Thymus (tissue), 11 donors: ENCODE results near the gene HOXB9. TPM values are rescaled to one million over a fixed set of nuclear protein-coding genes. Genes with fewer than 3 reads are reported as not detected.

Source experiments
- DNase-seq, 9 donors: peaks; one replicate each; pipeline ENCODE4 v3.0.0-alpha.2; 2013; ENCODE audit warnings: low spot score in 9 of 9, low read depth in 6 of 9, missing footprints in 1 of 9
- H3K27ac ChIP-seq, 2 donors: one replicate each; pipeline ENCODE4 v1.5.1; 2013; ENCODE audit warnings: control low read depth in 1 of 2, low read depth in 1 of 2, low read length in 1 of 2, mild to moderate bottlenecking in 1 of 2, moderate library complexity in 1 of 2
- H3K27me3 ChIP-seq, 2 donors: one replicate each; pipeline ENCODE4 v1.5.1; 2013; ENCODE audit warnings: low read length in 1 of 2; ENCODE audit not compliant: control insufficient read depth in 2 of 2, insufficient read depth in 1 of 2
- H3K36me3 ChIP-seq, 2 donors: one replicate each; pipeline ENCODE4 v1.5.1; 2013; ENCODE audit warnings: low read length in 1 of 2, mild to moderate bottlenecking in 1 of 2, moderate library complexity in 1 of 2; ENCODE audit not compliant: control insufficient read depth in 2 of 2, insufficient read depth in 2 of 2
- H3K4me1 ChIP-seq, 2 donors: one replicate each; pipeline ENCODE4 v1.5.1; 2013; ENCODE audit warnings: low read length in 2 of 2; ENCODE audit not compliant: control insufficient read depth in 2 of 2, insufficient read depth in 2 of 2
- H3K4me3 ChIP-seq, 2 donors: one replicate each; pipeline ENCODE4 v1.5.1; 2013; ENCODE audit warnings: low read length in 2 of 2, control low read depth in 1 of 2, mild to moderate bottlenecking in 1 of 2
- H3K9me3 ChIP-seq, 2 donors: one replicate each; pipeline ENCODE4 v1.5.1; 2013; ENCODE audit warnings: low read length in 1 of 2, mild to moderate bottlenecking in 1 of 2; ENCODE audit not compliant: control insufficient read depth in 2 of 2, insufficient read depth in 1 of 2
- WGBS: extraction: QIAGEN DNeasy Blood & Tissue Kit; methylation state at CpG from one replicate; pipeline ENCODE4 v1.1.7; 2013; 5-methylcytosine and 5-hydroxymethylcytosine counted together
- polyA plus RNA-seq: library from polyadenylated mRNA; stranded (reverse); fragments of 200-250 nt; gene quantifications from one replicate; pipeline ENCODE4 v1.2.3, GENCODE V29; 2013
- total RNA-seq: library from RNA; stranded (reverse); fragments of 120-200 nt; gene quantifications from one replicate; pipeline ENCODE4 v1.2.4, GENCODE V29; 2013
- donor health status: healthy.

The HOXB9 gene
- total and polyA plus RNA-seq, 2 donors = 0.05 to 0.27 TPM

DNA sequence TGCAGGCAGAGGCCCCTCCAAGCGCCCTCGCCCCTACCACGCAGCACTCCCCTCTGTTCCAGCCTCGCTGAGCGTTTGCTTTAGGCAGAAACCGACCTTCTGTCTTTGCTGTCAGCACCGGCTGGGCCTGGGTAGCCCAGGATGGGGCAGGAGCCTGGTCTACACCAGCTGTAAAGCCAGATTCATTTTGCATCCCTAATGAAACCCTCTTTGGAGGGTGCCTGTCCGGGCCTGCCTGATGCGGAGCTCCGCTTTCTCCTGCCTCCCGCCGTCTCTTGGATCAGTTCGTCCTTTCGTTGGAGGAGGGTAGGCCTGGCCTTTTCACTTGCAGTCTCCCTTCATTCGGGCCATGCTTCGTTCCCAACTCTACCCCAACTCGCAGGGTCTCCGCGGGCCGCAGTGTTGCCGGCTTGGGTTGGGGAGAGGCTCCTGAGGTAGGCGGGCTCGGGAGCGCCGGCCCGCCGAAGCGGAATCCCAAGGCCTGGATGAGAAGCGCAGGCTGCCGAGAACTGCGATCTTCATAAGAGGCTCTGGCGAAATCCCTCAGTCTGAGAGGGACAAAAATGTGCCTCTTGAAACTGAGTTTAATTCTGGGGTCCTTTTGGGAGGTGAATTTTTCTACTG lies 6.2 kb downstream of the HOXB9 start:
- WGBS = 80% methylated on average over 32 of the region's 32 CpGs
- H3K4me1 ChIP-seq = peaks cover 0 to 18% of the 10 kb centered on the region in 2 donors
- DNase-seq = no peak
- H3K27ac ChIP-seq = no peak overlapping the region
- peaks cover 92 to 100% of the 10 kb centered on the region in 2 donors for H3K27me3 ChIP-seq
- H3K36me3 ChIP-seq = no peaks in the 10 kb centered on the region
- peaks cover 0 to 28% of the 10 kb centered on the region in 2 donors for H3K9me3 ChIP-seq
- no peak overlapping the region for H3K4me3 ChIP-seq

DNA sequence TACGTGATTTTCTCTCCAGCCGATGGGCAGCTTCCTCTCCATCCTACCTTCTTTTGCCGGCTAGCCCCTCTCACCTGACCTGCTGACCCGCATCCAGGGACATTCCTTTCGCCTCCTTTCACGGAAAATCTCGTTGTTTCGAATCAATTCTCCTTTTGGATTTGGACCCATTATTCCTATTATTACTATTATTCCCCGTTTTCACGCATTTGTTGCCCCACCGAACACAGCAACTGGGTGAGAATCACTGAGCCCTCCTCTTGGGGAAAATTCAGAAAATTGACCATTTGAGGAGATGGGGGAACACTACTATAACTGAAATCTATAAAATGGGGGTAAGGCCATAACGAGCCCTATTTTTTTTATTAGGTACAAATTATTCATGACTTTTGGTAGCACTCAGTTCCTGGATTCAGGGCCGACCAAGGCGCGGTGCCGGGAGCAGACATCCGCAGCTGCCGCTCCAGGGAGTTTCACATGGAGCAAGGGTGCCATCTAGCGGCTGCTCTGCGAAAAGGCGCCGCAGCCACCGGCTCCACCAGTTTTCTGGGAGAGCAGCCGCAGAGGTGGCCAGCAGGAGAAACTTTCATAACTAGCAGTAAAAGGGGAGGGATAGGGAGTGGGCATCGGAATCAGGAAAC lies 7.8 kb downstream of the HOXB9 start:
- Histone ChIP-seq H3K4me3 (no peak overlapping the region), H3K27me3 (peaks cover 89 to 100% of the 10 kb centered on the region in 2 donors), H3K27ac (no peak overlapping the region), H3K9me3 (peaks cover 1 to 24% of the 10 kb centered on the region in 2 donors), H3K36me3 (no peaks in the 10 kb centered on the region), H3K4me1 (peaks cover 0 to 15% of the 10 kb centered on the region in 2 donors)
- WGBS = 4% methylated on average over 25 of the region's 25 CpGs
- peak in 8 of 9 donors; percentile 55 to 87 (median 73) for DNase-seq

DNA sequence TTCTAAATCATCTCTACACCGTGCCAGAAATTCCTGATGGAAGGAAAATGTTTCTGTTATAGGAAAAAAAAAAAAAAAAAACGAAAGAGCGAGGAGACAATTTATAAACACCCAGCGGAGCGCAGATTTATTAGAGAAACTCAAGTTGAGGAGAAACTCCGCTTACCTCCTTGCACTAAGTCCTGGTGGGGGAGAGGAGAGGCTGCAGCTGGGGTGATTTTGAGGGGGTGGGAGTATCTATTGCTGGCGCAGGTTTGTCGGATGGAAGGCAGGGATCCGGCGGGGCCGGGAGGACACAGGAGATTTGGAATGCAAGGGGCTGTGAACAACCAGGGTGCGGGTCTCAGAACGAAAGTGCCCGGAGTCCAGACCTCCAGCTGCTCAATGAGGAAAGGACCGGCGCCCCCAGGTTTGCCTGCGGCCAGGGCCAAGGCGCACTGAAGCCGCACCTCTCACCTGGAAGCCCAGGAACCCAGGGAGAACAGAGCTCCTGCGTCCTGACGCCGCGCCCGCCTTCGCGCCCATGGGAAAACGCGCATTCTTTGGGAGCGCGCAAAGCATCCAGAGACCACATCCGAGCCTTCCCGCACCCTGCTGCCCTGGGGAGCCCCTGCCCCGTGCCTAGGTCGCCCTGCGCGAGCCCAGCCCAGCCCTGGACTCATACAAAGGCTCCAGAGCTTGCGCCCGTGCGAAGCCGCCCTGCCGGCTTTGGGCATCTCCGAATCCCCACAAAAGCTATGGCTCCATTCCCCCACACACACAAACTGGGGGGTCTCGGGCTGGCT lies 8.5 kb downstream of the HOXB9 start:
- H3K4me1 ChIP-seq = peaks cover 0 to 17% of the 10 kb centered on the region in 2 donors
- no peak overlapping the region for H3K4me3 ChIP-seq
- H3K27ac ChIP-seq = no peak overlapping the region
- peaks cover 88 to 100% of the 10 kb centered on the region in 2 donors for H3K27me3 ChIP-seq
- H3K9me3 ChIP-seq = peaks cover 1 to 24% of the 10 kb centered on the region in 2 donors
- 11% methylated on average over 43 of the region's 43 CpGs for WGBS
- H3K36me3 ChIP-seq = no peaks in the 10 kb centered on the region
- DNase-seq = no peak

DNA sequence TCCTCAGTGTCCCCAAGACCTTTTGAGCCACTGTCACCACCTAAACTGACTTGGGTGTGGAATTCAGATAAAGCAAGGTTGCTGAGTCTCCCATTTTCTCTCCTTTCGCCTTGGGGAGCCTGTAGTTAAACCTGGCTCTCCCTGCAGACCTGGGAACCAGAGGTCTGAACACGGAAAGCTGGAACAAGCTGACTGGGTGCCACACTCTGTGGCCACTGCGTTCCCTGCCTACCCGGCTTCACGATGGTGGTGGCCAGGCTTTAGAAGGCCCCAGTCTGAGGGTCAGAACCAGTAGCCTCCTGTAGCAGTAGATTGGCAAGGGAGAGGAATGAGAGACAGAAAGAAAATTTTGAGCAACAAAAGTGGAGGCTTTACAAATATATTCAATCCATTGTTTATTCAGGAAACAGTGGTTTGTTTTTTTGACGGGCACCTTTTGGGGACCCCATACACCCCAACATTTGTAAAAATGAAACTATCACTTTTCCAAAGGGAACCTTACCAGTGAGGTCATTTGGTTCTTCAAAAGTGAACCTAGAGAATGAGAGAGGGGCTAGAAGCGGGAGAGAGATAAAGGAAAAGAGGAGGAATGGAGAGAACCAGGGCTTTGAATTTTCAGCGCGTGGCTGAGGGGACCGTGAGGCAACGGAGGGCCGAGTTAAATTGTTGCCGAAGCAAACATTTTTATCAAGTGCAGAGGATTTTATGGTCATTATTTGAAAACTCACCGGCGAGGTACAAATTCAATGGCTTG lies 9.3 kb downstream of the HOXB9 start:
- no peak for DNase-seq
- 57% methylated on average over 15 of the region's 15 CpGs for WGBS
- no peaks in the 10 kb centered on the region for H3K36me3 ChIP-seq
- peaks cover 0 to 22% of the 10 kb centered on the region in 2 donors for H3K4me1 ChIP-seq
- H3K4me3 ChIP-seq = no peak overlapping the region
- no peak overlapping the region for H3K27ac ChIP-seq
- peaks cover 90 to 100% of the 10 kb centered on the region in 2 donors for H3K27me3 ChIP-seq
- H3K9me3 ChIP-seq = peaks cover 1 to 27% of the 10 kb centered on the region in 2 donors

DNA sequence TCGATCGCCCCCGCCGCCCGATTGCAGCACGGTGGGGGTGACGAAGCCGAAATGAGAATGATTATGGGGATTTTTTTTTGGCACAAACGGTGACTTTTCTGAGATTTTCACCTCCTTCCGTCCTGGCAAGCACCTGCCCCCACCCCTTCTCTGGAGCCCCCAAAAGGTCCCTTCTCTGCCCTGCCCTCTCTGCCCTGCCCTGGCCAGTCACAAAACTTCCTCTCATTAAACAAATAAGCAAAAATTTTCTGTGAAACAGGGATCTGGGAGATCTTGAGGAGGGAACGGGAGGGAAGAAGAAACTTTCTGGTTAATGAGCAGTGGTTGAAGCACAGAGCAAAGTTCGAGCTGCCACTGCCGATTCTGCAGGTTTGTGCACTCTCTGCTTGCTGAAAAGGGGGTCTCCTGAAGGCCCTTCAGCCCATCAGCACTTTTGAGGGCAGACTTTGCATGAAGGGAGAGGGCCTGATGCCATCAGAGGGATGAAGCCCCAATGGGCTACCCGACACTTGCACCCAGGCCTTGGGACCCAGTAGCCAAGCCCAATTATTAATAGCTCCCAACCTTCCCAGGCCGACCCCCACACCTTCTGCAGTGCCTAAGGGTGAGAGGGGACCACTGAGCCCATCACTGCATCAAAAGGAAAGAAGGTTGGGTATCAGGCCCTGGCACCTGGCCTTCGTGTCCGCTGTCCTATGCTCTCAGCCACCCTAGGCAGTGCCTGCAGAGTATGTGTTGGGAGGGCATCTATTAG lies 10.0 kb downstream of the HOXB9 start:
- peaks cover 90 to 100% of the 10 kb centered on the region in 2 donors for H3K27me3 ChIP-seq

DNA sequence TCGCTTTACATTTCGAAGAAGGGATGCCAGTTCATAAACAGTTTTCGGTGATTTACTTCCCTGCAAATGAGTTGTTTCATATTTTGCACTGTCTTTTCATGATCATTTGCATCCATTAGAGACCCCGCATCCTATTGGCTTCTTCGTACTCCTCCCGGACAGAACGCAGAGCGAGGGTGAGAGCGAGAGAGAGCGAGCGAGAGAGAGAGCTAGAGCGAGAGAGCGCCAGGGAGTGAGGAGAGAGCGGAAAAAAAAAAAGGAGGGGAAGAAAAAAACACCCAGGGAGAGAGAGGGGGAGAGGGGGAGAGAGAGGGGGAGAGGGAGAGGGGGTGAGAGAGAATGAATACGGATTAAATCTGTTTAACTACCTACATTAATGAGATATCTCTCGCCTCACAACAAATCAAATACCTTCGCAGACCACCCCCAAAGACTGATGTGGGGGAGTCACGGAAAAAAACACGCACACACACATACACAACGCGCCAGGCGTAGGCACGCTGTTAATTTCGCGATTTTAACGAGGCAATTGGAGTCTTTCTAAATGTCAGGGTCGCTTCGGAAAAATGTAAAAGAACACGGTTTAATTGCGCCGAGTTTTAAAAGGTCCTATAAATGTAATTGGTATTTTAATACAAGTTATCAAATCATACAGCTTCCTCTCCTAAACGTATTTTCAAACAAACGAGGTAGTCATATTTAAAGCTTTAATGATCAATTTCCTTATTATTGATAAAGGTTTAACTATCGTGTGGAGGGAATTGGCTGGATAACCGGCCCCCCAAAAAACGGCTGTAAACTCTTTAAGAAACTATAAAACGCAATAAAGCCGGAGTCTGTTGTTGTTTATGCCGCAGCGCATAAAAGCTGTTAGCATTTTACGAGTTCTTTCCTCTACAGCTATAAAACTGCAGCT lies 10.9 kb downstream of the HOXB9 start, which contains the start of gene HOXB8:
Gene HOXB8, minus strand, starts transcription at position 246 of the 916 bp plus-strand sequence. CDS start 588 bp downstream, outside the sequence.
- Histone ChIP-seq H3K9me3 (peaks cover 1 to 34% of the 10 kb centered on the region in 2 donors), H3K36me3 (no peaks in the 10 kb centered on the region), H3K4me1 (peaks cover 7 to 37% of the 10 kb centered on the region in 2 donors), H3K27me3 (peaks cover 90 to 100% of the 10 kb centered on the region in 2 donors), H3K27ac (no peak within 1 kb of the TSS), H3K4me3 (no peak within 1 kb of the TSS)
- no peak for DNase-seq
- 17% methylated on average over 41 of the region's 41 CpGs for WGBS

More for the DNA sequence above, 10.0 kb downstream of the HOXB9 start:
- no peak overlapping the region for H3K4me3 ChIP-seq
- no peaks in the 10 kb centered on the region for H3K36me3 ChIP-seq
- 49% methylated on average over 17 of the region's 17 CpGs for WGBS
- DNase-seq = no peak
- peaks cover 1 to 27% of the 10 kb centered on the region in 2 donors for H3K9me3 ChIP-seq
- H3K27ac ChIP-seq = no peak overlapping the region
- peaks cover under 1 to 28% of the 10 kb centered on the region in 2 donors for H3K4me1 ChIP-seq

DNA sequence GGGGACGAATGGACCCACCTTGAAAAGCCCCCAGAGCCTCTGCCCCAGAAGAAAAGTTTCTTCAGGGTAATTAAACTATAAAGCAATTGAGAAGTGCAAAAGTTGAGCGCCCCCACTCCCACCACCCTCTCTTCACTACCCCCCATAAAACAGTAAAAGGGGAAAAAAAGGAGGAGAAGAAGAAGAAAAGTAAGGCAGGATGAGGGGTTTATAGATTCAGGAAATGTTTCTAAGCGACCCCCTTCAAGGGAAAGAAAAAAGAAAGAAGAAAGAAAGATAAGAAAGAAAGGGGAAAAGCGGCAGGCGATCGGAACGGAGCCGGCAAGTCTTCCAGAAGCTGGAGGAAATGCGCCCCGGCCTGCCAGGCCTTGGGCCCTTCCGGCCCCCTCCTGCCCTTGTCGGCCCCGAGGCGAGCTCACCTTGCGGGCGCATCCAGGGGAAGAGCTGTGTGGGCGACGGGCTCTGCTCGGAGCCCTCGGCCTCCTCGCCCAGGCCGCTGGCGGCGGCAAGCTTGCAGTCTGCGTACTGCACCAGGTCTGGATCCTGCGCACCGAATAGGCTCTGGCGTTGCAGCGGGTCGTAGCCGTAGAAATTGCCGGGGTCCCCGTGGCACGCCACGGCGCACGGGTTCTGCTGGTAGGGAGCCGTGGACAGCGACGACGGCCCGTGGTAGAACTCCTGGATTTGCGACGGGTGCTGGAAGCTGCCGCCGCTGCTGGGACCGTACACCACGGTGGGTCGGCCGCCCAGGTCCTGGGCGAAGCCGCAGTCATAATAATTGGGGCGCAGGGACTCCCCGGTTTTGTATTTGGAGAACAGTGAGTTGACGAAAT lies 12.1 kb downstream of the HOXB9 start:
- Histone ChIP-seq H3K4me3 (no peak overlapping the region), H3K9me3 (peaks cover 1 to 32% of the 10 kb centered on the region in 2 donors), H3K27me3 (peaks cover 90 to 100% of the 10 kb centered on the region in 2 donors), H3K36me3 (no peaks in the 10 kb centered on the region), H3K4me1 (peaks cover 11 to 38% of the 10 kb centered on the region in 2 donors), H3K27ac (no peak overlapping the region)
- DNase-seq = peak in 1 of 9 donors; percentile 33
- 3% methylated on average over 55 of the region's 55 CpGs for WGBS
